GM21447 (cell line): ENCODE measurements around the gene PIEZO1.

Source experiments
- ATAC-seq: cut with Tn5 transposase; IDR thresholded peaks from one replicate; pipeline ENCODE4 v1.9.1; 2021; ENCODE audit not compliant: unreplicated experiment

PIEZO1 gene

GRCh38 chr16:88817785-88818574, 33.0 kb upstream of the PIEZO1 start:
- no peak for ATAC-seq

- ATAC-seq, result no peak
These were observed 31.9 kb upstream of the PIEZO1 start for GRCh38 chr16:88816736-88817535.

DNA sequence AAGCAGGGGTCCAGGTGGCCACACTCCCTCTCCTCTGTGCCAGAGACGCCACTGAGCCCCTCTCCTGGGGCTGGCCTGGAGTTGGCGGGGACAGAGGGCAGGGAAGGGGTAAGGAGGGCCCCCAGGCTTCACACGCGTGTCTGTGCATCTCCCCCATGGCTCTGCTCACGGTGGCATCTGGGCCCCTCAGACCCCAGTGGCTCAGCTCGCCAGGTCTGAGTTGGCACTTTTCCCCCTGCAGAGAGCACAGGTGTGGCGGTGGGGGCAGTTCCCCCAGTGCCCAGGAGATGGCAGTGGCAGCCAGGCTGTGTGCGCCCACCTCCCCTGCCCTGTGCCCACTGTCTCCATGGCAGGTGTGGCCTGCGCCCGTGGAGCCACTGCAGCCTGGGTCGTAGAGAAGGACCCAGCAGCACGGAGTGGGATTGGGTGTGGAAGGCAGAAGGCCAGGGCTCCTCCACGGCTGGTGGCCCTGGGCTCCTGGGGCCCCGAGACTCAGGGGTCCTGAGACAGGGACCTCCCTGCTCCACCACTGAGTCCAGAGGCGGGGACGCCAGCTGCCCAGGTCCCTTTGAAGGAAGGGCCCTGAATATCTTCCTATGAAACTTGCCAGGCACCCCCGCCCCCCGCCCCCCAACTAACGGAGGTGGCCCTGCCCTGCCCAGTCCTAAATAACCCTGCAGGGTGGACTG, 31.0 kb upstream of the PIEZO1 start:
- ATAC-seq, result no peak

DNA sequence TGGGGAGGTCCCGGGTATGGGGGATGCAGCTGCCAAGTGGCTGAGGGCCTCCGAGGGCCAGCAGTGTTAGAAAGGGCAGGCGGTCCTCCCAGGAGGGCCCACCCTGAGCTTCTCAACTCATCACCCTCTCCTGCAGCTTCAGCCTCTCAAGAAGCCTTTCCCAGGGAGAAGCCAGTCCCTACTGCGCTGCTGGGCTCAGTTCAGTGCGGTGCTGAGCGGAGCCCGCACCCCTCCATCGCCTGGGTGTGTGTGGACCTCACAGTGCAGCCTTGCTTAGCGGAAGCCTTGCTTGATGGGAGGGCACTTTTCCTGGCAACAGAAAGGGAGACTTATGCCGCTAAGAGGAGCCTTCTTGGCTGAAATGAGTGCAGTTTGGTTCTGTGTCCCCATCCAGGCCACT, 30.2 kb upstream of the PIEZO1 start:
- ATAC-seq, result no peak

- no peak for ATAC-seq
These were observed 29.1 kb upstream of the PIEZO1 start for GRCh38 chr16:88814144-88814502.

DNA sequence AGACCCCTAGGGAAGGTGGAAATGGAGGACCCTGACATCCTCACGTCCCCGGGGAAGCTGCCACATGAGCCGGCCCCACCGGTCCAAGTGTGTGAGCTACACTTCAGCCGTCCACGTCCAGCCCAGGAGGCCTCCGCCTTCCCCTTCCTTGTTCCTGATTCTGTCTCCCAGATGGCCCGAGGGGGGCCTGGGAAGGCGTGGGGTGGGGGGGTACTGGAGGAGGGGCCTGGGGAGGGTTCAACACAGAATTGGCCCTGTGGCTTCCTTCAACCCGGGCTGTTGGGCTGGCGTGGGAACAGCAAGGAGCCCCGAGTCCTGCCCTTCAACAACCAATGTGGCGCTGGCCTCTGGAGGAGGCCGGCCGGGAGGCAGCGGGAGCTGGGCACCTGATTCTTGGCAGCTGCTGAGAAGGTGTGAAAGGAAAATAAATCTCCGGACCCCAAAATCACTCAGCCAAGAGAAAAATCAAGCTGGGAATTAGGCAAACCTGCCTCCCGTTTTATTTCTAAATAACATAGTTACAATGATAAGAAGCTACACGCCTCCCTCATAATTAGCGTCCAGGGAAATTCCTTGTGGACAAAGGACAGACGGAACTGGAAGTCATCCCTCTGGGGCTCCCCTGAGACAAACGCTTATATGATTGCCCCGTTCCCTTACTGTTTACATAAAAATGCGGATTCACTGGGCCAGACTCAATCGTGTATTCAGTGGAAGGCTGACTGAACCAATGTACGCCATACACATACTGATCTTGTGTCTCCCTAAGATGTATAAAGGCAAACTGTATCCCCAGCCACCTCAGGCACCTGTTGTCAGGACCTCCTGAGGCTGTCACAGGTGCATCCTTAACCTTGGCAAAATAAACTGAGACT, 28.5 kb upstream of the PIEZO1 start:
- ATAC-seq, result no peak

- no peak for ATAC-seq
These were observed 27.7 kb upstream of the PIEZO1 start for GRCh38 chr16:88812513-88813268.

- ATAC-seq, result peak; percentile 74
These were observed 26.9 kb upstream of the PIEZO1 start, which contains the start of gene APRT for GRCh38 chr16:88811769-88812512. Gene APRT (minus strand): TSS chr16:88811928. CDS start chr16:88811899, 29 bp downstream.

- peak; percentile 47 for ATAC-seq
These were observed 26.1 kb upstream of the PIEZO1 start for GRCh38 chr16:88810912-88811768.

DNA sequence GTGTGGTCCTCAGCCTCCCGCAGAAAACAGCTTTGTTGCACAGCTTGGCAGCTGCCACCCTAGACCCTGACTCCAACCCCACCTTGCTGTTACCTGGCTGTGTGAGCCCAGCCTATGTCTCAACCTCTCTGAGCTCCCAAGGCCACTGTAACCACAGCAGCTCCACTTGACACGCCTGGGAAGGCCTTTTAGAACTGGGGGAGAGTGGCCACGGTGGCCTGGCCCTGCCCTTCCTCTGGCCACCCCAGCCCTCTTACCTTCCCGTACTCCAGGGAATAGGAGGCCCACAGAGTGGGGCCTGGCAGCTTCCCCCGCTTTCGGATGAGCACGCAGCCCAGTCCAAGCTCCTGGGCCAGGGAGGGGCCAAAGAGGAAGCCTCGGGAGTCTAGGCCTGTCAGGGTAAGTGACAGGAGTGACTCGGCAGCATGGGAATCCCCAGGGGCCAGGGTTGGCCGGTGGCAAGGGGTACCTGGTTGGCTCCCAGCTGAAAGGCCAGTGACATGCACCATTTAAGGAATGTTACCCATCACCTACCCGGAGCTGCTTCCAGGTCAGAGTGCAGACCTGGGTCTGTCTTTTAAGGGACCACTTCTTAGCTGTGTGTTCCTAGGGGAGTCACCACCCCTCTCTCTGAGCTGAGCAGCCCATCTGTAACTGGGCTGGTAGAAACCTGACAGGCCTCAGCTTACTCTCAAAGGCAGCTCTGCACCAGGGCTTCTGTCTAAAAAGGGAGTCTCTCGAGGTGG, 25.3 kb upstream of the PIEZO1 start:
- no peak for ATAC-seq

DNA sequence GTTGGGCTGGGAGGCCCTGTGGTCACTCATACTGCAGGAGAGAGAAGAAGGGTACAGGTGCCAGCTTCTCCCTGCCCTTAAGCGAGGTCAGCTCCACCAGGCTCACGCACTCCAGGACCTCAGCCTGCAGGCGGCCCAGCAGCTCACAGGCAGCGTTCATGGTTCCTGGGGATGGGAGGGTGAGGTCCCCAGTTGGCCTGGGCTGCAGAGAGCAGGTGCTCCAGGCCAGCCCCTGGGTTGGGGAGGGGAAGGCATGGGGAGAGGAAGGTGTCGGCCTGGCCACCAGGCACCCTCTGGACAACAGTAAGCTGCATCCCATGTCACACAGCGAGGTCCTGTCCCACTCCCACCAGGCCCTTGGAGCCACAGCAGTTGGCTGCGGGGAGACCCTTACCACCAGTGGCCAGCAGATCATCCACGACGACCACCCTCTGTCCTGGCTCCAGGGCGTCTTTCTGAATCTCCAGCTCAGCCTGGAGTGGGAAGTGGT, 24.7 kb upstream of the PIEZO1 start:
- no peak for ATAC-seq

GRCh38 chr16:88809068-88809675, 24.2 kb upstream of the PIEZO1 start:
- ATAC-seq, result no peak

DNA sequence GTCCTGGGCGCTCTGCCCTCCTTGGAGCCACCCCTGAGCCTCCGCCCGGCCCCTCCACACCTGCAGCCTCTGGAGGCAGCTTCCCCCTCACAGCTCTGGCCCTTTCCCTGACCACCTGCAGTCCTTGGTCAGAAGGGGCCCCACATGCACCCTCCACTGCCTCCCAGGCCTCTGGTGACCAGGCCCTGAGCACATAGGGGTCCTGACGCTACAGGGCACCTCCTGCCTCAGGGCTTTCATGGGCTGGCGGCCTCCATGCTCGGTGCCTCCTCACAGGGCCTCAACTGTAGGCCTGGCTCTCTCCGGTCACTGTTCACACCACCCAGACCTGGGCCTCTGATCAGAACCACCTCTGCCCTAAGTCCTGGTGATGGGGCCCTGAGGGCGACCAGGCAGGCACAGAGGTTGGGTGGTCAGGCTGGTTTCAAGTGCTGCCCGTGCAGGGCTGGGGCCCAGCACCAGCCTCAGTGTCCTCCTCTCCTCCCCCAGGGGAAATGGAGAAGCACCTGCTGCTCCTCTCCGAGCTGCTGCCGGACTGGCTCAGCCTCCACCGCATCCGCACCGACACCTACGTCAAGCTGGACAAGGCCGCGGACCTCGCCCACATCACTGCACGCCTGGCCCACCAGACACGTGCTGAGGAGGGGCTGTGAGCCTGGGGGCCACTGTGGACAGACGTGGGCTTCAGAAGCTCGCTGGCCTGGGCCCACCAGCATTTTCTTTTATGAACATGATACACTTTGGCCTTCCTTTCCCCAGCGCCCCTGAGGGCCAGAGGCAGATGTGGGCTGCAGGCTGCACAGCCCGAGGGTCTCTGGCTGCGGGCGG, 22.8 kb upstream of the PIEZO1 start:
- no peak for ATAC-seq

- ATAC-seq, result no peak
These were observed 22.2 kb upstream of the PIEZO1 start for GRCh38 chr16:88807142-88807625.

GRCh38 chr16:88806491-88807111, 21.6 kb upstream of the PIEZO1 start:
- ATAC-seq, result no peak
